Stimulated activated CD8-positive, alpha-beta memory T cell treated with anti-CD3 and anti-CD28 coated beads, Interleukin-7, amount 100 ng/mL, for 4 hours (primary cell): Measurements from ENCODE around the gene SCNN1B.
"Not testable (repeated sequence)": the region's sequence is repeated elsewhere in the genome, so short reads cannot be mapped to it uniquely, and the experiment has no call there.

Experiments used
- DNase-seq, 2 donors: peaks; one replicate each; pipeline ENCODE4 v3.0.0-alpha.2; 2020; ENCODE audit warnings: low read depth in 2 of 2

Gene SCNN1B

GRCh38 chr16:23354246-23354645 lies 52.1 kb downstream of the SCNN1B start:
- DNase-seq = no peak

- DNase-seq = no peak
Observed at GRCh38 chr16:23355106-23355670, 53.1 kb downstream of the SCNN1B start.

GRCh38 chr16:23356941-23357340 lies 54.8 kb downstream of the SCNN1B start:
- no peak for DNase-seq

DNA sequence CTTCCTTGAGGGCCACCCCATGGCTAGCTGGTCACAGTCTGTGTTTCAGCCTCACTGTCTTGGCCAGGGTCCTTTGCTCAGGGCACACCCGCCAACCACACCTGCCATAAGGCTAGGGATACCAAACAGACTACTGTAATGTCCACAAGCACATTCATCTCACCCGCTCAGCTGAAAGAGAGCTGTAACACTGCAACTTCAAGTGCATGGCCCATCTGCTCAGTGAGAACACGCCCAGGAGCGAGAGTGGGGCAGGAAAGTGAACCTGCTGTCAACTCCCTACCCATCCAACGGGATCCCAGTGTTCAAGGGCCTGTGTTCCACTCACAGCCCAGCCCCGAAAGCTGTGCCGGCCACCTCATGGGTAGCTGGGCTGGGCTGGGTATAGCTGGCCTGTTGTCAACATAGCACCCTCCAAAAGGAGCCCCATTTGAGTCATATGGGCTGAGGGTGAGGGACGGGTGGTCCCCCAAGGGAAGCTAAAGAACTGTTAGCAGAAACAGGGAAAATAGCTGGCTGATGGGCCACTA lies 55.7 kb downstream of the SCNN1B start:
- no peak for DNase-seq

GRCh38 chr16:23359092-23359760 lies 57.1 kb downstream of the SCNN1B start:
- DNase-seq = no peak

GRCh38 chr16:23362460-23363317 lies 60.6 kb downstream of the SCNN1B start:
- DNase-seq = no peak

- DNase-seq = no peak
Observed at GRCh38 chr16:23365602-23366240, 63.6 kb downstream of the SCNN1B start.

DNA sequence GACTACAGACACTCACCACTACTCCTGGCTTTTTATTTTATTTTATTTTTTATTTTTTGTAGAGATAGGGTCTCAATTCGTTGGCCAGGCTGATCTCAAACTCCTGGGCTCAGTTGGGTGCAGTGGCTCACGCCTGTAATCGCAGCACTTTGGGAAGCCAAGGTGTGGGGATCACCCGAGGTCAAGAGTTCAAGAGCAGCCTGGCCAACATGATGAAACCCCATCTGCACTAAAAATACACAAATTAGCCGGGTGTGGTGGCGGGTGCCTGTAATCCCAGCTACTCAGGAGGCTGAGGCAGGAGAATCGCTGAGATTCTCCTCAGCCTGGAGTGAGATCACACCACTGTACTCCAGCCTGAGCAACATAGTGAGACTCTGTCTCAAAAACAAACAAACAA lies 64.2 kb downstream of the SCNN1B start:
- DNase-seq = not testable (repeated sequence)

DNA sequence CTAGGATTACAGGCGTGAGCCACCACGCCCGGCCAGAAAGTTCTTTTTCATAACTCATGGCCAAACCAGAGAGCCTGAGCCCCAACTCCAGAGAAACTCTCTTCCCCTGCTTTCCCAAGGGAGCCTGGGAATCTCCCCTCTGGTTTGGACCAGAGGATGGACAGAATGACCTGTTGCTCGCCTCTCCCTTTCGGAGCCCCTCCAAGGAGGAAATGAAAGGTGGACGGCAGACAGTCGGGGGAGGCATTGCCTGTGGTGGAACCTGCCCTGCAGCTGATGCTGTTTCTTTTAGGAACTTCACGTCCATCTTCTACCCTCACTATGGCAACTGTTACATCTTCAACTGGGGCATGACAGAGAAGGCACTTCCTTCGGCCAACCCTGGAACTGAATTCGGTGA lies 65.5 kb downstream of the SCNN1B start:
- DNase-seq = no peak

- no peak for DNase-seq
Observed at GRCh38 chr16:23367988-23368387, 65.9 kb downstream of the SCNN1B start.

GRCh38 chr16:23368469-23368868 lies 66.4 kb downstream of the SCNN1B start:
- no peak for DNase-seq

GRCh38 chr16:23369416-23369815 lies 67.3 kb downstream of the SCNN1B start:
- DNase-seq = no peak

DNA sequence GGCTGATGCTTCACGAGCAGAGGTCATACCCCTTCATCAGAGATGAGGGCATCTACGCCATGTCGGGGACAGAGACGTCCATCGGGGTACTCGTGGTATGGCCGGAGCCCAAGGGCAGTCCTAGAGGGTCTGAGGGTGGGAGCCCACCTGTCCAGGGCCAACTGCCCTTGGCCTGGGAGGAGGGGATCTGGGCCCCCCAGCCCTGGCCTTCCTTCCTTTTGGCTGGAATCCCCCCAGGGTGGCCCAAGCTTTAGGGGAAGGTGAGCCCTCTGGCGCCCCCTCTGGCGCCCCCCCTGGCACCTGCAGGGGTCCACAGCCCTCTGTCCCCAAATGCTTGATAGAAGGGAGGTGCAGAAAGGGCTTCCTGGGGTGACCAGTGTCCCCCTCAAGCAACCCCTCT lies 69.3 kb downstream of the SCNN1B start:
- no peak for DNase-seq

DNA sequence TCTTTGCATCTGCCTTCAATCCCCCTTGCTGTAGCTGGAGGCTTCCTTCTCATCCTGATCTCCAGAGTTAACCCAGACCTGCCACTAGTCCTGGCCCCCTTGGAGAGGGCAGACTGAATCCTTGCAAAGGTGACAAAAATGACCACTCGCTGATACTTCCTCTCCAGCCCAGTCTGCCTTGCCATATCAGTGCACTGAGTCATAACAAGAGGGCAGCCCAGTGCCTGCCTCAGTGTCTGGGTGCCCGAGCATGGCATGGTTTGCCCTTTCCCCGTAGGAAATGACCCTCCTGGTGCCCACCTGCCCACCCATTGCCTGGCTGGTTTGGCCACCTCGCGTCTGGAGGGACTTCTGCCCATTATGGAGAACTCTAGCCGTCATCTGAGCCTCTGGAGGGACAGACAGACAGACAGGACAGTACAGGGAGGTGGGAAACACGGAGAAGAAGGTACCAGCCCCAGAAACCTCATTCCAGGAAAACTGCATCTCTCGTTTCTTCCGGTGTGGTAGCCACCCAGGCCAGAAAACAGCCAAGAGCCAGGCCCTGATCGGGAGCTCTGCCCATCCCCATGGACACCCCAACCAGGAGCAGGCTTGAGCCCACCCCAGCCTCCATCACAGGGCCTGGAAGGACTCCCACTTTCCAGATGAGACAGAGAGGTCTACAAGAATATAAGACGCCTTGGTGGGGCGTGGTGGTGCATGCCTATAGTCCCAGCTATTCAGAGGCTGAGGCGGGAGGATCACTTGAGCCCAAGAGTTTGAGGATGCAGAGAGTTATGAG lies 71.5 kb downstream of the SCNN1B start:
- DNase-seq = no peak

DNA sequence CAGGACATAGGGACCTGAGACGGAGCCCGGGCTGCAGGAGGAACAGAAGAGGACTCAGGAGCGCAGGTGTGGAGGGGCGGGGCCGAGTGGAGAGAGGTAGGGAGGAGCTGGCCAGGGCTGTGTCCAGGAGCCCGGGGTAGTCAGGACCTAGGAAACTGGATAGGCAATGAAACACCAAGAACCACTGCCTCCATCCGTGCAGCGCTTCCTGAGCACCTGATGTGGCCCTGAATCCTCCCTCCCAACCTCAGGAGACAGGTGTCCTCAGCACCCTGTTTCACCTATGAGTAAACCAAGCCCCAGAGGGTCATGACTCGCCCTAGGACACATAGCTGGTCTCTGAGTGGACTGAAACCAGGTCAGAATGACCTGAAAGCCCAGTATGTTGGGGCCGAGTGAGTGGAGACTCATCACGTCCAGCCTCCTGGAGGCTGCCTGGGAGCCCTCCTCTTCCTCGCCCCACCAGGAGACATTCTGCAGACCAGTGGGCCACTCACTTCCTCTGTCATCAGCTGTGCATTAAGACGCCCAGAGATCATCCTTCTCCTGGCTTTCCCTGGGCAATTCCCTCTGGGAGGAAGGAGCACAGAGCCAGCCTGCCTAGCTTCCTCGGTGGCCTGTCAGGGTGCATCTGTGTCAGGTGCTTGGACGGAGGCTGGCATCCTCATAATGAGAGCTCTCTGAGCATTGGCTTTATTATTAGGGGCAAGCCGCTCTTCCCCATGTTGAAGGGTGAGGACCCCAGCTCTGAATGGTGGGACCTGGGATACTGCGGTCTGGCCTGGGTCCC lies 72.8 kb downstream of the SCNN1B start:
- DNase-seq = no peak

- no peak for DNase-seq
Observed at GRCh38 chr16:23375643-23376042, 73.5 kb downstream of the SCNN1B start.

GRCh38 chr16:23377071-23377931 lies 75.2 kb downstream of the SCNN1B start:
- no peak for DNase-seq

GRCh38 chr16:23378256-23378655 lies 76.2 kb downstream of the SCNN1B start:
- DNase-seq = no peak

- no peak for DNase-seq
Observed at GRCh38 chr16:23378921-23379320, 76.8 kb downstream of the SCNN1B start.

DNA sequence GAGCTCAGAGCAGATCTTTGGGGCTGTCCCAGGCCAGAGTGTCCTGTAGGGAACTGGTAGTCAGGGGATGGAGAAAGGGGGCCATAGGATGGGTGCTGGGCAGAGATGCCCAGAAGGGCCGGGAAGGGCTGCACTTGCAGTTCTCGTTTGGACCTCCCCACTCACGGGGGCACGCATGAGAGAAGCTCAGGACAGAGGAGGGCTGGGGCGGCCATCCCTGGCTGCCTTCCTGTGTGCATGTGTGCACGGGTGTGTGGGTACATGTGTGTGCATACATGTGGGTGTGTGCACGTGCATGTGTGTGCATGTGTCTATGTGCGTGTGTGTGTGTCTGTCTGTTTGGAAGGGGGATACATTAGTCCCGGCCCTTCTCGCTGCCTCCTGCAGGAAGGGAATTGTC lies 77.6 kb downstream of the SCNN1B start:
- DNase-seq = no peak
